Activated T-helper 1 cell treated with anti-CD3 and anti-CD28 coated beads, Interleukin-12 subunit alpha, Interleukin-12 subunit beta, Interleukin-2, Interleukin-4 antibody, amounts not matched to agents 30 ng/mL and 10 ng/mL and 1 ng/mL, durations not matched to agents 14 hours and 24 hours and 36 hours (primary cell): Measurements from ENCODE around the gene FAM200B. TPM values are rescaled to one million over a fixed set of nuclear protein-coding genes. Genes with fewer than 3 reads are reported as not detected.

ENCODE experiments used
- DNase-seq: peaks from one replicate; pipeline ENCODE4 v3.0.0; 2021; ENCODE audit warnings: low spot score
- H3K27ac Mint-ChIP-seq: one replicate; pipeline ENCODE4 v1.8.0; 2021; ENCODE audit warnings: mild to moderate bottlenecking, mixed read lengths
- H3K27me3 Mint-ChIP-seq: one replicate; pipeline ENCODE4 v1.8.0; 2022; ENCODE audit warnings: mild to moderate bottlenecking, moderate library complexity, mixed read lengths; ENCODE audit not compliant: insufficient read depth
- H3K36me3 Mint-ChIP-seq: one replicate; pipeline ENCODE4 v1.8.0; 2021; ENCODE audit warnings: low read depth, mixed read lengths
- H3K4me1 Mint-ChIP-seq: one replicate; pipeline ENCODE4 v1.8.0; 2021; ENCODE audit warnings: low read depth, mixed read lengths
- H3K4me3 Mint-ChIP-seq: one replicate; pipeline ENCODE4 v1.8.0; 2021; ENCODE audit warnings: mild to moderate bottlenecking, moderate library complexity, mixed read lengths
- H3K9me3 Mint-ChIP-seq: one replicate; pipeline ENCODE4 v1.8.0; 2021; ENCODE audit warnings: mixed read lengths
- intact Hi-C: fragments of 100-400 bp; cut with micrococcal nuclease; formaldehyde crosslinking; loops from one replicate; pipeline ENCODE4 v1.15.1; 2024
- total RNA-seq: library from RNA; stranded (reverse); gene quantifications from 2 replicates; pipeline ENCODE4 v1.2.3, GENCODE V29; 2022

FAM200B gene
- total RNA-seq, 1 donor from 2014 or later, result 6.6 TPM

- no peak overlapping the region for H3K27ac Mint-ChIP-seq
- intact Hi-C loops, result no loop called here
- no peaks in the 10 kb centered on the region for H3K9me3 Mint-ChIP-seq
- no peak for DNase-seq
- no peak overlapping the region for H3K4me3 Mint-ChIP-seq
- peaks cover 2% of the 10 kb centered on the region for H3K27me3 Mint-ChIP-seq
- H3K4me1 Mint-ChIP-seq, result no peaks in the 10 kb centered on the region
- no peaks in the 10 kb centered on the region for H3K36me3 Mint-ChIP-seq
These were observed 30.1 kb downstream of the FAM200B start for GRCh38 chr4:15711762-15712161.

GRCh38 chr4:15712214-15712613, 30.6 kb downstream of the FAM200B start:
- Mint-ChIP-seq H3K27me3 (peaks cover 2% of the 10 kb centered on the region), H3K4me1 (no peaks in the 10 kb centered on the region), H3K36me3 (no peaks in the 10 kb centered on the region), H3K27ac (no peak overlapping the region), H3K4me3 (no peak overlapping the region), H3K9me3 (no peaks in the 10 kb centered on the region)
- intact Hi-C loops, result no loop called here
- no peak for DNase-seq

DNA sequence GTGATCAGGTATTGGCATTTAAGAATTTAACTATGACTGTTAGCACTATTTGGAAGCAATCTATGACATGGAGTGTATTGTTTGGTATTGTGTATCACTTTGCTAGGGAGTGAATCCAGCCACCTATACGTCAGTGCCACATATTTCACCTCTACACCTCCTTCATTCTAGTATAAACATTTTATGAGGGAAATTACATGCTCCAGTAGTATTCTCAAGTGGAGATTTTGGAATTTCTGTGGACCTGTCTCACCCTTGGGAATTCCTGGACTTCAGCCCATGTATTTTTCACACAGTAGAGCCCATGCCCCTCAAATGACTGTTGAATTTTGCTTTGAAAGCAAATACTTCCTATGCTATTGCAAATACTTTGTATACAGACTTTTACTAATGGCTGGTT, 32.5 kb downstream of the FAM200B start:
- no peaks in the 10 kb centered on the region for H3K9me3 Mint-ChIP-seq
- H3K4me3 Mint-ChIP-seq, result no peak overlapping the region
- no peaks in the 10 kb centered on the region for H3K4me1 Mint-ChIP-seq
- H3K36me3 Mint-ChIP-seq, result no peaks in the 10 kb centered on the region
- no peak overlapping the region for H3K27ac Mint-ChIP-seq
- DNase-seq, result no peak
- intact Hi-C loops, result no loop called here
- H3K27me3 Mint-ChIP-seq, result no peaks in the 10 kb centered on the region

GRCh38 chr4:15714646-15715435, 33.2 kb downstream of the FAM200B start:
- H3K27ac Mint-ChIP-seq, result no peak overlapping the region
- no peak for DNase-seq
- H3K36me3 Mint-ChIP-seq, result no peaks in the 10 kb centered on the region
- H3K9me3 Mint-ChIP-seq, result no peaks in the 10 kb centered on the region
- H3K4me3 Mint-ChIP-seq, result no peak overlapping the region
- H3K27me3 Mint-ChIP-seq, result no peaks in the 10 kb centered on the region
- intact Hi-C loops, result no loop called here
- H3K4me1 Mint-ChIP-seq, result no peaks in the 10 kb centered on the region

DNA sequence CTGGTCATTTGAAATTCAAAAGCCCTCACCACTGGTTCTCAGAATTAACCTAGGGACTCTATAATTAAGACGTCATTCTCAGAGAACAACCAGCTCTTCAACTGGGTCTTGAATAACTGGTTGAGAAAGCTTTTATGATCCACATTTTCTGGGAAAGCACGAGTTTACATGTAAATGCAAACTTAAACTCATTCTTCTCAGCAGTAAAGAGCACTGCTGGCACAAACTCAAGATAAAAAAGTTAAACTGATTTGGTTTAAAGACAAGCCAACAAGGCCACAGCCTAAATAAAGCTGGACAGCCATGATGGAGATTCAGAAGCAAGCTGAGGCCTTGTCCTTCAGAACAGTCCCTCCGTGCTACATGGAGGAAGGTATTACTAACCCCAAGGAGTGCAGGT, 34.5 kb downstream of the FAM200B start:
- H3K36me3 Mint-ChIP-seq, result no peaks in the 10 kb centered on the region
- no peak overlapping the region for H3K27ac Mint-ChIP-seq
- H3K4me3 Mint-ChIP-seq, result no peak overlapping the region
- H3K27me3 Mint-ChIP-seq, result no peaks in the 10 kb centered on the region
- intact Hi-C loops, result no loop called here
- no peak for DNase-seq
- H3K4me1 Mint-ChIP-seq, result no peaks in the 10 kb centered on the region
- H3K9me3 Mint-ChIP-seq, result no peaks in the 10 kb centered on the region

DNA sequence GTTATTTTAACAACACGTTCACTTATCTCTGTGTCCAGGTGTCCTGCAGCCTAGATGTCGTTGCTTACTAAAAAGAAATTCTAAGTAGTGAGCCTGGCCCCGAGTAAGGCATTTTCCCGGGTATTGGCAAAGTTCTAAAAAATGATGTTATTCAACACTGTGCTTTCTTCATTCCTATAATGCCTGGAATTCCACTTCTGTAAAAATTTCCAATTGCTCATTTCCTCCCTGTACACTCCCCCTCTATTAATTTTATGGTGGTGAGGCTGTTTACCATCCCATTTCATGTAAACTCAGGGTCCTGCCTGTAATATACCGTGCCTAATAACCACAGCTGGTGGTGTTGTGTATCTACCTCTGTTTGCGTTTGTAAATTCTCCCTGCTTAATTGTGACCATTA, 35.5 kb downstream of the FAM200B start:
- Mint-ChIP-seq H3K27ac (no peak overlapping the region), H3K4me1 (no peaks in the 10 kb centered on the region), H3K27me3 (no peaks in the 10 kb centered on the region), H3K4me3 (no peak overlapping the region), H3K9me3 (no peaks in the 10 kb centered on the region), H3K36me3 (no peaks in the 10 kb centered on the region)
- intact Hi-C loops, result no loop called here
- DNase-seq, result no peak

DNA sequence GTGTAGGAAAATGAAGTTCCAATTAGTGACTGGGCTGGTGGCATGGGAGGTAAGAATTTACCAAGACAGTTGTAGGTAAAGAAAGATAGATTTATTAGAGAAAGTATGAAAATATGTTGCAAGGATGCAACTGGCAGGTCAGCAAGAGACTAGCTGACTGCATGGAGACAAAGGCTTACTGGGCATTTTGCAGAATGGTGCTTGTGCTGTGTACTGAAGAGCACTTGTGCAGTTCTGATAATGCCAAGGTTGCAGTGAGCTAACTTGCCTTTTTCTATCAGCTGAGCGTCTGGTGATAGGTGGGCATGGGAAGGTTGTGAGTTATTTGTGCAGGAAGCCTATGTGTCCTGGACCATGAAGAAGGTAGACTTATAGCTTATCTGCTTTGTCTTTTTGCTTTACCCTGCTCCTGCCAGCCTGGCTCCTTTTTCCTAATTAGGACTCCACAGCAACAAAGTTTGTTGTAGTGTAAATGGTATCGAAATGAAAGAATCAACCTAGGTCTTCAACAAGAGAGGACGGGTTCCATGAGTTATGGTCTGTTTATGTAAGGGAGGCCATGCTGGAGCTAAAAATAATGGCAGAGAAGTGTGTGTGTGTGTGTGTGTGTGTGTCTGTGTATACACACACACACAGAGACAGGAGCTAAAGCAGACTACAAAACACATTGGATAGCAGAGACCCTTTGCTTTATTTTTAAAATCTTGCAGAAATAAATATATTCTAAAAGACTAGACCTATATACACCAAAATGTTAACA, 36.2 kb downstream of the FAM200B start:
- DNase-seq, result no peak
- Mint-ChIP-seq H3K27me3 (no peaks in the 10 kb centered on the region), H3K27ac (no peak overlapping the region), H3K4me3 (no peak overlapping the region), H3K36me3 (no peaks in the 10 kb centered on the region), H3K4me1 (no peaks in the 10 kb centered on the region), H3K9me3 (no peaks in the 10 kb centered on the region)
- intact Hi-C loops, result no loop called here

GRCh38 chr4:15718465-15718864, 36.8 kb downstream of the FAM200B start:
- intact Hi-C loops, result no loop called here
- Mint-ChIP-seq H3K9me3 (no peaks in the 10 kb centered on the region), H3K4me1 (no peaks in the 10 kb centered on the region), H3K27ac (no peak overlapping the region), H3K27me3 (no peaks in the 10 kb centered on the region), H3K4me3 (no peak overlapping the region), H3K36me3 (no peaks in the 10 kb centered on the region)
- no peak for DNase-seq

- intact Hi-C loops, result no loop called here
- H3K9me3 Mint-ChIP-seq, result no peaks in the 10 kb centered on the region
- no peak for DNase-seq
- H3K4me3 Mint-ChIP-seq, result no peak overlapping the region
- H3K27ac Mint-ChIP-seq, result no peak overlapping the region
- no peaks in the 10 kb centered on the region for H3K36me3 Mint-ChIP-seq
- no peaks in the 10 kb centered on the region for H3K27me3 Mint-ChIP-seq
- H3K4me1 Mint-ChIP-seq, result no peaks in the 10 kb centered on the region
These were observed 37.3 kb downstream of the FAM200B start for GRCh38 chr4:15718959-15719358.

- intact Hi-C loops, result no loop called here
- Mint-ChIP-seq H3K9me3 (no peaks in the 10 kb centered on the region), H3K4me1 (no peaks in the 10 kb centered on the region), H3K27ac (no peak overlapping the region), H3K27me3 (no peaks in the 10 kb centered on the region), H3K36me3 (no peaks in the 10 kb centered on the region), H3K4me3 (no peak overlapping the region)
- DNase-seq, result no peak
These were observed 37.9 kb downstream of the FAM200B start for GRCh38 chr4:15719506-15719905.

DNA sequence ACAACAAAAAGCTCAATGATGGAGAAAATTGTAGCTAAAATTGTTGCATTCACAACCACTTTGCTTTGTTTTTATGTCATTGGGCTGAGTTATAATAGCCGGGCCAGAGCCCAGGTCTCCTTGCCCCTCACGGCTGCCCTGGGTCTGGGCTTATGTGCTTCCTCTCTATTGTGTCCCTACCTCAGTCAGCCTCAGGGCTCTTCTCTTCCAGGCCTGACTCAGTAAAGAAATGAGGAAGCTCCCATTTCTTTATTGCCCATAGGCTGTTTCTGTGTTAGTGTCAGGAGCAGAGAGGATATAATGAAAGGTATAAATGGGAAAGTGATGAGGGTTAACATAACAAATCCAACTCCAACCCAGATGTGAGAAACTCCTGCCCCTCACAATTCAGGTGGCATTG, 39.2 kb downstream of the FAM200B start:
- Mint-ChIP-seq H3K27ac (no peak overlapping the region), H3K9me3 (no peaks in the 10 kb centered on the region), H3K36me3 (no peaks in the 10 kb centered on the region), H3K4me1 (no peaks in the 10 kb centered on the region), H3K27me3 (no peaks in the 10 kb centered on the region), H3K4me3 (no peak overlapping the region)
- intact Hi-C loops, result no loop called here
- DNase-seq, result no peak

GRCh38 chr4:15725608-15726007, 44.0 kb downstream of the FAM200B start:
- no peak for DNase-seq
- no peak overlapping the region for H3K27ac Mint-ChIP-seq
- no peaks in the 10 kb centered on the region for H3K9me3 Mint-ChIP-seq
- H3K4me1 Mint-ChIP-seq, result peaks cover 3% of the 10 kb centered on the region
- peaks cover 3% of the 10 kb centered on the region for H3K27me3 Mint-ChIP-seq
- H3K36me3 Mint-ChIP-seq, result no peaks in the 10 kb centered on the region
- no peak overlapping the region for H3K4me3 Mint-ChIP-seq
- intact Hi-C loops, result no loop called here

- Mint-ChIP-seq H3K27me3 (peaks cover 3% of the 10 kb centered on the region), H3K4me3 (no peak overlapping the region), H3K36me3 (peaks cover 2% of the 10 kb centered on the region), H3K9me3 (no peaks in the 10 kb centered on the region), H3K4me1 (peaks cover 29% of the 10 kb centered on the region), H3K27ac (no peak overlapping the region)
- DNase-seq, result peak; percentile 16
- intact Hi-C loops, result loop anchor here (1.0 to 2.0 kb wide), 9 partner anchors 26 to 271 kb away; no protein-coding TSS in a partner anchor
These were observed 48.4 kb downstream of the FAM200B start for GRCh38 chr4:15729910-15730533.
